ENCODE measurements around the gene IGF1.

Gene IGF1

DNA sequence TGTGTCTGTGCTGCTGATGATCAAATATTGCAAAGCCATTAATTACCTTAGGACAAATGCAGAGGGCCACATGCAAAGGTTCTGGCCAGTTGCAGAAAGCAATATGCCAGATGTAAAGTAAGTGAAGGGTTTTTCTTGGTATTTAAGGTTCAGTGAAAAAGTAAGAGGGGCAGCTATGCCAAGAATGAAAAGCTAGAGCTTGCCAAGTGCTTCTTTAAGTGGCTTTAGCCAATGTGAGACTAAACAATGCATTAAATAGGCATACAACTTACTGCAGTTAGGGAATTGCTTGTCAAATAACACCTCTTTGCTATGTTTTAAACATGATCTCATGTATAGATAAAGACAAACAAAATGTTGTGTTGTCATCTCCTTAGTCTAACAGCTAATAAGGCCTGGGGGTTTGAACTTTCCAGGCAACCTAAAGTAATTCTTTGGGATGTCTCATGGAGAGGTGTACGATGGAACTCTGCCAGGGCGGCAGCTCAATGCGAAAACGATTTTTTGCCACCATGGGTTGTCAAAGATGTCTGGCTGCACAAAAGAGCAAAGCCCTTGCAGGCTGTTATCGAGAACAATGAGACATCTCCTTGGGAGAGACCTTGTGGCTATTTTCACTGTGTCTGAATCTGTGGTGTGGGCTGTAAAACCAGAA is 12.0 kb downstream of the IGF1 start:
- DNase-seq (ENCODE audit: insufficient read length, low spot score) (no peak), FAIRE-seq (no peak)
- TF ChIP-seq, protein P1, sequence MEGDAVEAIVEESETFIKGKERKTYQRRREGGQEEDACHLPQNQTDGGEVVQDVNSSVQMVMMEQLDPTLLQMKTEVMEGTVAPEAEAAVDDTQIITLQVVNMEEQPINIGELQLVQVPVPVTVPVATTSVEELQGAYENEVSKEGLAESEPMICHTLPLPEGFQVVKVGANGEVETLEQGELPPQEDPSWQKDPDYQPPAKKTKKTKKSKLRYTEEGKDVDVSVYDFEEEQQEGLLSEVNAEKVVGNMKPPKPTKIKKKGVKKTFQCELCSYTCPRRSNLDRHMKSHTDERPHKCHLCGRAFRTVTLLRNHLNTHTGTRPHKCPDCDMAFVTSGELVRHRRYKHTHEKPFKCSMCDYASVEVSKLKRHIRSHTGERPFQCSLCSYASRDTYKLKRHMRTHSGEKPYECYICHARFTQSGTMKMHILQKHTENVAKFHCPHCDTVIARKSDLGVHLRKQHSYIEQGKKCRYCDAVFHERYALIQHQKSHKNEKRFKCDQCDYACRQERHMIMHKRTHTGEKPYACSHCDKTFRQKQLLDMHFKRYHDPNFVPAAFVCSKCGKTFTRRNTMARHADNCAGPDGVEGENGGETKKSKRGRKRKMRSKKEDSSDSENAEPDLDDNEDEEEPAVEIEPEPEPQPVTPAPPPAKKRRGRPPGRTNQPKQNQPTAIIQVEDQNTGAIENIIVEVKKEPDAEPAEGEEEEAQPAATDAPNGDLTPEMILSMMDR (IDR thresholded peaks at IDR 0.05; ENCODE audit: insufficient read depth, missing control alignments), result no peak

DNA sequence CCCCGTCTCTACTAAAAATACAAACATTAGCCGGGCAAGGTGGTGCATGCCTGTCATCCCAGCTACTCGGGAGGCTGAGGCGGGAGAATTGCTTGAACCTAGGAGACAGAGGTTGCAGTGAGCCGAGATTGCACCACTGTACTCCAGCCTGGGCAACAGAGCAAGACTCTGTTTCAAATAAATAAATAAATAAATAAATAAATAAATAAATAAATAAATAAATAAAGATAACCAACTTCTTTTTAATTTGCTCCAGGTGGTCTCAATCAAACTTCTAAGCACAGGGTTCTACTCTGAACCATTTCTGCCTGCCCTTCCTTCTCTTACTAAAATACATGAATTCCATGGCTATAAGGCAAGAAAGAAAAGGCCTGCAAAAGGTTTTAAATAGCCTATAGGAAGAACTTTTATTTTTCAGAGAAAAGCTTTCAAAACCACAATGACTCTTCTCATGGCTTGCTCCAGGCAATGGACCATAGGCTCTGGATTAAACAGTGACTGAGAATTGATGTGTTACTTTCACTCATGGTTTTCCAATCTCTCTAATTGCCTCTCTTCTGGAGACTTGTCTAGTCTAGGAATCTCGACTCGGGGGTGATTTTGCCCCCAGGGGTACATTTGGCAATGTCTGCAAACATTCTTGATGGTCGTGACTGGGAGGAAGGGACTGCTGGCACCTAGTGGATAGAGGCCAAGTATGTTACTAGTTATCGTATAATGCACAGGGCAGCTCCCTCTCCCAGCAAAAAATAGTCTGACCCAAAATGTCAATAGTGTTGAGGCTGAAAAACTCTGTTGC is 14.4 kb downstream of the IGF1 start:
- no peak for FAIRE-seq
- TF ChIP-seq, protein P1 (IDR thresholded peaks at IDR 0.05; ENCODE audit: insufficient read depth, missing control alignments), result no peak
- no peak for DNase-seq (ENCODE audit: insufficient read length, low spot score)

DNA sequence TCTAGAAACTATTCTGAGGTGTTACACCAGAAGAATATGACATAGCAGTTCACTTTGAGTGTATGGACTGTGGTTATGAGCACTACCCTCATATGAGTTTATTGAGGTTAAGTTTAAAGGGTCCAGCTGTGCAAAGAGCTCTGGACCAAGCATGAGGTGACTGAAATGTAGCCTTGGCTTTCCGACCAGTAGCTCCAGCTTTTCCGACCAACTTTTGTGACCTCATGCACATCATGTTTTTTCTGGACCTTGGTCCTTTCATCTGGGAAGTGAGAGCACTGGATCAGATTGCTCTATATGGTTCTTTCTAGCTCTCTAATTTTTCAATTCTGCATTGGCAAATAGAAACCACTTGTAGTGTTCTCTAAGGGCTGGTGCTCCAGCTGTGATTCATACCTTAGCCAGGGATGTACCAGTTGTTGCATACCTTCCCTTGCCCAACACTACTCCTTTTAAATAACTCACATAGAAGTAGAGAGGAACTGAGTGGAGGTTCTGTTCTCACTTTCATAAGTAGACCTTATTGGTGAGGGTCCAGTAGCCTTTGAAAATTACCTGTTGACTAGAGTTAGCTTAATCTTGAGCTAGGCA is 16.6 kb downstream of the IGF1 start:
- TF ChIP-seq, protein P1 (IDR thresholded peaks at IDR 0.05; ENCODE audit: insufficient read depth, missing control alignments), result no peak
- FAIRE-seq (no peak), DNase-seq (ENCODE audit: insufficient read length, low spot score) (no peak)

DNA sequence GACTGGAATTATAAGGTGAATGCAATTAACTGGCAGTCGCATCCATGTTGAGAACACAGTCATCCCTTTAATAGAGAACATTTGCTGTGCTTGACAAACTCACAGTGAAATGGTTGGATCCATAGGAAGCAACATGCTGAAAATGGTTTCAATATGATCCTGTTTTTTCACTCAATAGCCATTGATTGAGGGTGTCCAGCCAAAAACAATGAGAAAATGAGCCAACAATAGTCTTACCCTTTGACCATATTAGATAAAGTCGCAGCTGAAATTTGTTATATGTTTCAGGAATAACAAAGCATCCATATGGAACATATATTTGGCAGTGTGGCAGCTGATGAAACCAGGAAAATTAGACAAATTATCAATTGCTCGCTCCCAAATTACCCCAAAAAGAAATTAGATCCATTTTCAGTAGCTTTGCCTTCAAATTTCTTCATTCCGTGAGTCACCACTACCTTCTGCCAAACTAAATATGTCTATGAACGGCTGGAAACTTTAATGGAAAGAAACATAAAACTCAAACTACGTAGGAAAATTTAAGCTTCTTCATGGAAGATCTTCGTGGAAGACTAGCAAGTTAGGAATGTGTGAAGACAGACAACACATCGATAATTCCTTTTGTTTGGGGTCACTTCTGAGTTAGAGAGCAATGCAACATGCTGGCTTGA is 17.4 kb downstream of the IGF1 start:
- peak; percentile 72 for FAIRE-seq

DNA sequence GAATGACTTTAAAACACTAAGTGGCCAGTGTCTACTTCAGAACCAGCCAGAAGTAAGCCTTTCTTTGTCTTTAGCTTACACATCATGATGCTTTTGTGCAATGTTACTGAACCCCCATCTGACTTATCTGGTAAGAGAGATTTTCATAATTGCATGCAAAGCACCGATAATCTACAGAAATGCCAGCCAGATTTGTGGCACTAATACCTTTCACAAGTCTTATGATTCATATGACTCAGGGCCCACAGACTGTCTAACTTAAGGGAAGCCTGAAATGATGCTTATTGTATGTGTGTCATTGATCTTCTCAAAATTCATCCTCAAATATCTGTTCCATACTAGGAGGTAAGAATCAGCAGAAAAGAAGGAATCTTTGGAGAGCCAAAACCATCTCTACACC is 18.0 kb downstream of the IGF1 start:
- DNase-seq (ENCODE audit: insufficient read length, low spot score) (no peak), FAIRE-seq (peak; percentile 25)
- TF ChIP-seq, protein P1 (IDR thresholded peaks at IDR 0.05; ENCODE audit: insufficient read depth, missing control alignments), result no peak

More for the DNA sequence above, 17.4 kb downstream of the IGF1 start:
- no peak for DNase-seq (ENCODE audit: insufficient read length, low spot score)
- TF ChIP-seq, protein P1 (IDR thresholded peaks at IDR 0.05; ENCODE audit: insufficient read depth, missing control alignments), result no peak

DNA sequence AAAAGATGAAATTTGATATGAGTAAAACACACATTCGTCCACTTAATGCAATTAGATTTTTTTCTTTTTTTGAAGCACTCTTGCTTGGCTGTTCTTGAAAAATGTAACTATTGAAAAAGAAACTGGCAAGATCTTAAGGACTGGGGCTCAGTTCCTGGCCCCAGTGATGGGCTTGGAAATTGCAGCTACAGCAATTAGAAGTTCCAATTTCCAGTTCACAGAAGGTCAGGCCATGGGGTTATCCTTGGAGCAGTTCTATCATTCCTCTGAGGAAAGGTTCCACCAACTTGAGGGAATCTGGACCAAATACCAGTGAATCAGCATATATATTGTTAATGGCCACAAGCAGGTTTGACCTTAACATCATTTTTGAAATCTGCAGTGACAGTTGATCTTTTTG is 18.9 kb downstream of the IGF1 start:
- TF ChIP-seq, protein P1 (IDR thresholded peaks at IDR 0.05; ENCODE audit: insufficient read depth, missing control alignments), result no peak
- DNase-seq (ENCODE audit: insufficient read length, low spot score) (no peak), FAIRE-seq (no peak)

All from D721Med (cell line).